ENCODE results near the gene NAA35. TPM values are rescaled to one million over a fixed set of nuclear protein-coding genes. Genes with fewer than 3 reads are reported as not detected.

NAA35 gene
- total and polyA plus RNA-seq, 2 of the 8 experiments (the other 6 are each of a cell fraction or from before 2014, with no cell fraction given), result 12.9 to 35.2 TPM

DNA sequence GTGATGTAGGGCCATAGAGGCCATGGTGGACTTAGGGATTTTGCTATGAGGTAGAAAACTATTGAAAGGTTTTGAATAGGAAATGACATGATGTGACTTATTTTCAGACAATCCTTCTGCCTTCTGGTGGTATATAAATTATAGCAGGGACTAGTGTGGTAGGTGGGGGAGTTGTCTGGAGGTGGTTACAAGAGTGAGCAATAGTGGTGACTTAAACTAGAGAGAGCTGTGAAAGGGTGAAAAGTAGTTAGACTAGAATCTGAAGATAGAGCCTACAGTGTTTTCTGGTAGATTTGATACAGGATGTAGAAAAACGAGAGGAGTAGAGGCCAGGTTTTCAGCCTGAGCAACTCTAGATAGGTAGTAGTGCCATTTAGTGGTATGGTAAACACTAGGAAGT, 32.3 kb downstream of the NAA35 start:
- Histone ChIP-seq H2BK5ac (ENCODE audit: low read depth, low read length) (no peak overlapping the region), H3K4me3 (ENCODE audit: extremely low read depth in 1 of 4, insufficient read depth in 2 of 4, low read depth in 3 of 4, low read length in 4 of 4) (no peak overlapping the region), H2BK15ac (ENCODE audit: low read length) (no peak overlapping the region), H3K79me1 (ENCODE audit: low read depth, low read length) (no peaks in the 10 kb centered on the region), H3K23me2 (ENCODE audit: low read depth, low read length) (no peaks in the 10 kb centered on the region), H3K9ac (replicated peaks in 1 of 4; ENCODE audit: extremely low read depth in 1 of 4, low read depth in 3 of 4, low read length in 3 of 4) (no peak overlapping the region), H3K36me3 (ENCODE audit: control insufficient read depth in 2 of 4, insufficient read depth in 4 of 4, low read length in 3 of 4) (peaks cover 0 to 67% (median 11%) of the 10 kb centered on the region in 4 experiments; a peak in 5 of 8 replicates), H3K79me2 (ENCODE audit: control insufficient read depth in 1 of 2, insufficient read depth in 2 of 2, low read length in 2 of 2) (no peaks in the 10 kb centered on the region), H4K20me1 (replicated peaks in 1 of 2; ENCODE audit: control insufficient read depth in 1 of 2, insufficient read depth in 2 of 2, low read length in 2 of 2) (peaks cover 0 to 1% of the 10 kb centered on the region in 2 experiments), H2AK5ac (ENCODE audit: low read depth, low read length) (no peak overlapping the region), H3K4ac (replicated peaks; ENCODE audit: insufficient read length, low read depth, low read length) (no peak overlapping the region), H3K9me3 (ENCODE audit: insufficient read depth in 2 of 2, low read depth in 1 of 2, low read length in 1 of 2) (no peaks in the 10 kb centered on the region), H4K8ac (ENCODE audit: extremely low read depth, insufficient read depth, low read length) (no peak overlapping the region), H3K4me2 (ENCODE audit: insufficient read depth in 1 of 2, low read depth in 2 of 2, low read length in 2 of 2) (no peak overlapping the region), H3K4me1 (replicated peaks in 1 of 4; ENCODE audit: control insufficient read depth in 3 of 4, insufficient read depth in 4 of 4, low read length in 3 of 4) (no peaks in the 10 kb centered on the region), H3K27me3 (replicated peaks in 1 of 4; ENCODE audit: control insufficient read depth in 3 of 4, extremely low read depth in 1 of 4, insufficient read depth in 3 of 4, low read length in 3 of 4) (no peaks in the 10 kb centered on the region), H2BK20ac (ENCODE audit: low read length) (no peak overlapping the region), H3K56ac (replicated peaks; ENCODE audit: insufficient read length, low read depth, low read length) (no peak overlapping the region), H2AFZ (ENCODE audit: low read length) (no peak overlapping the region), H4K5ac (ENCODE audit: insufficient read length, low read depth, low read length) (no peak overlapping the region), H3K18ac (ENCODE audit: extremely low read depth, low read length) (no peak overlapping the region), H2BK12ac (ENCODE audit: low read depth, low read length) (no peak overlapping the region), H2BK120ac (replicated peaks; ENCODE audit: low read depth, low read length) (no peak overlapping the region), H3K23ac (ENCODE audit: insufficient read length) (no peak overlapping the region), H4K91ac (replicated peaks; ENCODE audit: insufficient read length, low read length) (no peak overlapping the region), H3K27ac (ENCODE audit: low read depth, low read length) (no peak overlapping the region), H3K14ac (ENCODE audit: insufficient read length) (no peak overlapping the region)
- ChIA-PET POLR2A (ENCODE audit: partially characterized antibody) (interaction anchor here (0.7 to 1.2 kb wide), 2 partner anchors 13 to 120 kb away, joined by 4 to 5 read pairs; no protein-coding TSS in a partner anchor), CTCF (ENCODE audit: partially characterized antibody) (interaction anchor here (0.6 kb wide), 1 partner anchor 26 kb away, joined by 4 read pairs; no protein-coding TSS in a partner anchor)
- TF ChIP-seq MAFK (IDR thresholded peaks at IDR 0.05; ENCODE audit: low read depth, low read length) (no peak), NRF1 (IDR thresholded peaks at IDR 0.05; ENCODE audit: low read depth, low read length) (no peak)
- DNase-seq (ENCODE audit: low read depth in 1 of 2, low spot score in 2 of 2) (no peak), FAIRE-seq (no peak)
- WGBS, 2 experiments (ENCODE audit: extremely low coverage in 1 of 2, insufficient coverage in 1 of 2, insufficient read length in 1 of 2, insufficient replicate concordance in 2 of 2, low coverage in 1 of 2, low lambda C conversion rate in 2 of 2, missing lambda C conversion rate in 1 of 2), result 81% methylated on average over 1 of the region's 1 CpG; no CpG with 5 or more reads in 1 of the 2 experiments
